HL-60 (cell line): ENCODE data around the gene DERA.

Experiments
- DNase-seq, 2 experiments: peaks; one replicate each; pipeline ENCODE4 v3.0.0-alpha.2; 2010 to 2020; ENCODE audit warnings: low read depth in 1 of 2, low spot score in 1 of 2
- H3K27ac ChIP-seq: fragments of 250-450 bp; sonication (Bioruptor Pico); replicated peaks from 2 replicates; pipeline ENCODE4 v1.5.1; 2020; ENCODE audit warnings: mild to moderate bottlenecking, moderate library complexity
- H3K27me3 ChIP-seq: fragments of 250-450 bp; sonication (Bioruptor Pico); 2 replicates; pipeline ENCODE4 v1.5.1; 2021; ENCODE audit warnings: mild to moderate bottlenecking, moderate library complexity; ENCODE audit not compliant: insufficient read depth, poor library complexity, severe bottlenecking
- H3K4me3 ChIP-seq: replicated peaks from 2 replicates; pipeline ENCODE4 v1.5.1; 2011; ENCODE audit warnings: mild to moderate bottlenecking, control low read depth, low read length; ENCODE audit not compliant: insufficient read depth
- CTCF ChIP-seq: IDR thresholded peaks from one replicate; pipeline ENCODE4 v1.5.1; 2011; ENCODE audit warnings: low read length, control low read depth, inconsistent platforms; ENCODE audit not compliant: insufficient read depth
- GABPA ChIP-seq: IDR thresholded peaks from 2 replicates; pipeline ENCODE4 v1.6.1; 2012; ENCODE audit warnings: low read depth
- POLR2AphosphoS5 ChIP-seq: IDR thresholded peaks from 2 replicates; pipeline ENCODE4 v1.6.1; 2012; ENCODE audit warnings: low read depth
- REST ChIP-seq: IDR thresholded peaks from 2 replicates; pipeline ENCODE4 v1.6.1; 2012; ENCODE audit warnings: low read depth; ENCODE audit not compliant: insufficient replicate concordance
- SPI1 ChIP-seq: IDR thresholded peaks from 2 replicates; pipeline ENCODE4 v1.6.1; 2012; ENCODE audit warnings: low read depth, mild to moderate bottlenecking, borderline replicate concordance

Gene DERA

GRCh38 chr12:15971211-15971610 is 60.1 kb downstream of the DERA start:
- Histone ChIP-seq H3K27ac (no peak overlapping the region), H3K27me3 (no peaks in the 10 kb centered on the region), H3K4me3 (no peak overlapping the region)
- TF ChIP-seq POLR2AphosphoS5 (no peak), REST (no peak), SPI1 (no peak), GABPA (no peak), CTCF (no peak)
- DNase-seq = no peak

- Histone ChIP-seq H3K27ac (no peak overlapping the region), H3K4me3 (no peak overlapping the region), H3K27me3 (no peaks in the 10 kb centered on the region)
- no peak for TF ChIP-seq SPI1
- no peak for TF ChIP-seq GABPA
- TF ChIP-seq CTCF = no peak
- no peak for TF ChIP-seq REST
- no peak for TF ChIP-seq POLR2AphosphoS5
- no peak for DNase-seq
These were observed 61.8 kb downstream of the DERA start for GRCh38 chr12:15972894-15973293.

GRCh38 chr12:15977999-15978951 is 67.1 kb downstream of the DERA start:
- Histone ChIP-seq H3K27me3 (no peaks in the 10 kb centered on the region), H3K4me3 (no peak overlapping the region), H3K27ac (no peak overlapping the region)
- no peak for DNase-seq
- TF ChIP-seq SPI1 (0 out of 2 replicates have a peak, but pooled peaks have one; percentile 38), REST (no peak)
